ENCODE measurements around the gene EZR. TPM values are rescaled to one million over a fixed set of nuclear protein-coding genes. Genes with fewer than 3 reads are reported as not detected.

Gene EZR
- total and polyA plus RNA-seq, 9 of the 15 experiments (the other 6 are each of a cell fraction or from before 2014, with no cell fraction given), result 36.5 to 162 (median 104) TPM

DNA sequence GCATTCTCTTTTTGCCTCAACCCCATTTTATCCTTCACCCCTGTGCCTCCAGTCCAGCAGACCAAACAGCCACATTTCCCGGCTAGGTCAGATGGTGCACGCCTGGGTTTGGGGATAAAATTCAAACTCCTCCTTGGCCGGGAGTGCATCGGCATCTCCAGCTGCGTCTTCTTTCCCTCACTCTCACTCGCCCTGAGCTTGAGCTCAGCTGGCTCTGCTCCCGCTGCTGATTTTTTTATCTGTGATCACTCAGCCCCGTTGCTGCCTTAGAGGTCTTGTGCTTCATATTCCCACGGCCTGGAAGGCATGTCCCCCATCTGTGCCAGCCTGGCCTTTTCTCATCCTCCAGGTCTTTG, 6.8 kb upstream of the EZR start (continued):
- TF ChIP-seq, protein P1, sequence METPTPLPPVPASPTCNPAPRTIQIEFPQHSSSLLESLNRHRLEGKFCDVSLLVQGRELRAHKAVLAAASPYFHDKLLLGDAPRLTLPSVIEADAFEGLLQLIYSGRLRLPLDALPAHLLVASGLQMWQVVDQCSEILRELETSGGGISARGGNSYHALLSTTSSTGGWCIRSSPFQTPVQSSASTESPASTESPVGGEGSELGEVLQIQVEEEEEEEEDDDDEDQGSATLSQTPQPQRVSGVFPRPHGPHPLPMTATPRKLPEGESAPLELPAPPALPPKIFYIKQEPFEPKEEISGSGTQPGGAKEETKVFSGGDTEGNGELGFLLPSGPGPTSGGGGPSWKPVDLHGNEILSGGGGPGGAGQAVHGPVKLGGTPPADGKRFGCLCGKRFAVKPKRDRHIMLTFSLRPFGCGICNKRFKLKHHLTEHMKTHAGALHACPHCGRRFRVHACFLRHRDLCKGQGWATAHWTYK (CRISPR knock-in tag; IDR thresholded peaks at IDR 0.05), result 0 out of 2 replicates have a peak, but pooled peaks have one; percentile 11
- TF ChIP-seq LCOR (CRISPR knock-in tag; IDR thresholded peaks at IDR 0.05) (no peak), ZFPM2 (CRISPR knock-in tag; IDR thresholded peaks at IDR 0.05) (no peak), NELFE (IDR thresholded peaks at IDR 0.05; ENCODE audit: insufficient read depth, insufficient read length) (no peak), MEIS2 (IDR thresholded peaks at IDR 0.05; ENCODE audit: partially characterized antibody) (no peak), PTBP1 (IDR thresholded peaks at IDR 0.05; ENCODE audit: low read depth, low read length) (no peak), TBP (optimal IDR thresholded peaks at IDR 0.05; ENCODE audit: low read depth, low read length) (no peak), ZNF133 (CRISPR knock-in tag; IDR thresholded peaks at IDR 0.05) (no peak), MAFF (IDR thresholded peaks at IDR 0.05; ENCODE audit: low read length) (no peak), CBFA2T3 (IDR thresholded peaks at IDR 0.05) (peak; percentile 50; the same call in 1 of the 2 replicates), ZNF830 (CRISPR knock-in tag; IDR thresholded peaks at IDR 0.05) (no peak), CBX5 (IDR thresholded peaks at IDR 0.05; ENCODE audit: borderline replicate concordance, low read depth) (no peak), BRCA1 (IDR thresholded peaks at IDR 0.05) (no peak), BRCA1 (CRISPR knock-in tag; IDR thresholded peaks at IDR 0.05) (no peak), NFE2L1 (tag; IDR thresholded peaks at IDR 0.05; ENCODE audit: borderline replicate concordance, low read depth) (no peak)
- TF ChIP-seq, protein P2, sequence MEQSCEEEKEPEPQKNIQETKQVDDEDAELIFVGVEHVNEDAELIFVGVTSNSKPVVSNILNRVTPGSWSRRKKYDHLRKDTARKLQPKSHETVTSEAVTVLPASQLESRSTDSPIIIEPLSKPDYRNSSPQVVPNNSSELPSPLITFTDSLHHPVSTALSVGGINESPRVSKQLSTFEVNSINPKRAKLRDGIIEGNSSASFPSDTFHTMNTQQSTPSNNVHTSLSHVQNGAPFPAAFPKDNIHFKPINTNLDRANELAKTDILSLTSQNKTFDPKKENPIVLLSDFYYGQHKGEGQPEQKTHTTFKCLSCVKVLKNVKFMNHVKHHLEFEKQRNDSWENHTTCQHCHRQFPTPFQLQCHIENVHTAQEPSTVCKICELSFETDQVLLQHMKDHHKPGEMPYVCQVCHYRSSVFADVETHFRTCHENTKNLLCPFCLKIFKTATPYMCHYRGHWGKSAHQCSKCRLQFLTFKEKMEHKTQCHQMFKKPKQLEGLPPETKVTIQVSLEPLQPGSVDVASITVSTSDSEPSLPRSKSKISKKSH (CRISPR knock-in tag; IDR thresholded peaks at IDR 0.05), result no peak
- TF ChIP-seq, protein P3, sequence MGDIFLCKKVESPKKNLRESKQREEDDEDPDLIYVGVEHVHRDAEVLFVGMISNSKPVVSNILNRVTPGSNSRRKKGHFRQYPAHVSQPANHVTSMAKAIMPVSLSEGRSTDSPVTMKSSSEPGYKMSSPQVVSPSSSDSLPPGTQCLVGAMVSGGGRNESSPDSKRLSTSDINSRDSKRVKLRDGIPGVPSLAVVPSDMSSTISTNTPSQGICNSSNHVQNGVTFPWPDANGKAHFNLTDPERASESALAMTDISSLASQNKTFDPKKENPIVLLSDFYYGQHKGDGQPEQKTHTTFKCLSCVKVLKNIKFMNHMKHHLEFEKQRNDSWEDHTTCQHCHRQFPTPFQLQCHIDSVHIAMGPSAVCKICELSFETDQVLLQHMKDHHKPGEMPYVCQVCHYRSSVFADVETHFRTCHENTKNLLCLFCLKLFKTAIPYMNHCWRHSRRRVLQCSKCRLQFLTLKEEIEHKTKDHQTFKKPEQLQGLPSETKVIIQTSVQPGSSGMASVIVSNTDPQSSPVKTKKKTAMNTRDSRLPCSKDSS (IDR thresholded peaks at IDR 0.05; ENCODE audit: low read depth, partially characterized antibody), result no peak
- TF ChIP-seq, protein P4, sequence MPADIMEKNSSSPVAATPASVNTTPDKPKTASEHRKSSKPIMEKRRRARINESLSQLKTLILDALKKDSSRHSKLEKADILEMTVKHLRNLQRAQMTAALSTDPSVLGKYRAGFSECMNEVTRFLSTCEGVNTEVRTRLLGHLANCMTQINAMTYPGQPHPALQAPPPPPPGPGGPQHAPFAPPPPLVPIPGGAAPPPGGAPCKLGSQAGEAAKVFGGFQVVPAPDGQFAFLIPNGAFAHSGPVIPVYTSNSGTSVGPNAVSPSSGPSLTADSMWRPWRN (IDR thresholded peaks at IDR 0.05; ENCODE audit: low read depth), result no peak
- TF ChIP-seq, protein P5, sequence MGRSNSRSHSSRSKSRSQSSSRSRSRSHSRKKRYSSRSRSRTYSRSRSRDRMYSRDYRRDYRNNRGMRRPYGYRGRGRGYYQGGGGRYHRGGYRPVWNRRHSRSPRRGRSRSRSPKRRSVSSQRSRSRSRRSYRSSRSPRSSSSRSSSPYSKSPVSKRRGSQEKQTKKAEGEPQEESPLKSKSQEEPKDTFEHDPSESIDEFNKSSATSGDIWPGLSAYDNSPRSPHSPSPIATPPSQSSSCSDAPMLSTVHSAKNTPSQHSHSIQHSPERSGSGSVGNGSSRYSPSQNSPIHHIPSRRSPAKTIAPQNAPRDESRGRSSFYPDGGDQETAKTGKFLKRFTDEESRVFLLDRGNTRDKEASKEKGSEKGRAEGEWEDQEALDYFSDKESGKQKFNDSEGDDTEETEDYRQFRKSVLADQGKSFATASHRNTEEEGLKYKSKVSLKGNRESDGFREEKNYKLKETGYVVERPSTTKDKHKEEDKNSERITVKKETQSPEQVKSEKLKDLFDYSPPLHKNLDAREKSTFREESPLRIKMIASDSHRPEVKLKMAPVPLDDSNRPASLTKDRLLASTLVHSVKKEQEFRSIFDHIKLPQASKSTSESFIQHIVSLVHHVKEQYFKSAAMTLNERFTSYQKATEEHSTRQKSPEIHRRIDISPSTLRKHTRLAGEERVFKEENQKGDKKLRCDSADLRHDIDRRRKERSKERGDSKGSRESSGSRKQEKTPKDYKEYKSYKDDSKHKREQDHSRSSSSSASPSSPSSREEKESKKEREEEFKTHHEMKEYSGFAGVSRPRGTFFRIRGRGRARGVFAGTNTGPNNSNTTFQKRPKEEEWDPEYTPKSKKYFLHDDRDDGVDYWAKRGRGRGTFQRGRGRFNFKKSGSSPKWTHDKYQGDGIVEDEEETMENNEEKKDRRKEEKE (IDR thresholded peaks at IDR 0.05; ENCODE audit: borderline replicate concordance in 1 of 2, control insufficient read depth in 1 of 2, low read depth in 2 of 2, low read length in 1 of 2), result no peak
